Activated T-cell treated with anti-CD3 and anti-CD28 coated beads, Interleukin-2, amount 50 U/mL, for 1 hour (primary cell): Measurements from ENCODE around the gene PRRX1.

Experiments used
- DNase-seq: peaks from one replicate; pipeline ENCODE4 v3.0.0-alpha.2; 2020

The PRRX1 gene

GRCh38 chr1:170776777-170777176 lies 112.8 kb downstream of the PRRX1 start:
- DNase-seq, result no peak
